HEK293 (cell line): ENCODE results near the gene DYNC1LI1.

ENCODE experiments used
- CTCF ChIA-PET: fragments of 350-600 bp; formaldehyde crosslinking; extraction: SDS; loops from one replicate; lab custom pipeline; 2021; ENCODE audit warnings: antibody characterized with exemption; lab: Yijun Ruan, JAX
- POLR2A ChIA-PET: fragments of 300-600 bp; formaldehyde crosslinking; extraction: SDS; loops from one replicate; lab custom pipeline; 2020; ENCODE audit warnings: antibody characterized with exemption, inconsistent platforms; lab: Yijun Ruan, JAX
- H3K27ac ChIP-seq: fragments of 200-500 bp; sonication (Bioruptor generic); 2 replicates; pipeline ENCODE4 v1.5.1; 2014; ENCODE audit warnings: low read depth, low read length, control low read depth, inconsistent platforms; ENCODE audit errors: extremely low read depth
- H3K36me3 ChIP-seq, 2 experiments: fragments of 200-500 bp in 1 of 2; sonication (Bioruptor generic) in 1 of 2; 1 replicate in 1 of 2; 2 replicates in 1 of 2; pipeline ENCODE4 v1.5.1; 2014 to 2017; ENCODE audit warnings: inconsistent platforms in 2 of 2, low read length in 2 of 2; ENCODE audit not compliant: control insufficient read depth in 2 of 2, insufficient read depth in 1 of 2
- H3K4me1 ChIP-seq: fragments of 200-500 bp; sonication (Bioruptor generic); 2 replicates; pipeline ENCODE4 v1.5.1; 2014; ENCODE audit warnings: mild to moderate bottlenecking, low read length, inconsistent platforms; ENCODE audit not compliant: control insufficient read depth, insufficient read depth
- H3K4me3 ChIP-seq: 2 replicates; pipeline ENCODE4 v1.5.1; 2011; ENCODE audit warnings: low read depth, mild to moderate bottlenecking, control low read depth, low read length, moderate library complexity
- H3K9me3 ChIP-seq: fragments of 200-500 bp; sonication (Bioruptor generic); 2 replicates; pipeline ENCODE4 v1.5.1; 2014; ENCODE audit warnings: low read depth, low read length, inconsistent platforms; ENCODE audit not compliant: control insufficient read depth, insufficient read depth
- BCL11A ChIP-seq: fragments of 450-650 bp; formaldehyde crosslinking; IDR thresholded peaks from 2 replicates; pipeline ENCODE4 v1.5.1; 2016; ENCODE audit warnings: low read depth, missing biosample characterization, missing genetic modification characterization
- GLI2 ChIP-seq: fragments of 450-650 bp; formaldehyde crosslinking; IDR thresholded peaks from 2 replicates; pipeline ENCODE4; 2017; ENCODE audit warnings: missing biosample characterization, missing genetic modification characterization, low read depth, borderline replicate concordance
- HOXA7 ChIP-seq: sonication (generic); formaldehyde crosslinking; IDR thresholded peaks from 2 replicates; pipeline ENCODE4 v1.8.1; 2022; ENCODE audit warnings: missing genetic modification reagents, borderline replicate concordance
- INSM2 ChIP-seq: fragments of 450-650 bp; formaldehyde crosslinking; IDR thresholded peaks from 2 replicates; pipeline ENCODE4 v1.5.1; 2016; ENCODE audit warnings: missing biosample characterization, missing genetic modification characterization
- MYNN ChIP-seq: fragments of 450-650 bp; formaldehyde crosslinking; IDR thresholded peaks from 2 replicates; pipeline ENCODE4 v1.5.1; 2016; ENCODE audit warnings: missing biosample characterization, missing genetic modification characterization, borderline replicate concordance
- PRDM6 ChIP-seq: fragments of 450-650 bp; formaldehyde crosslinking; IDR thresholded peaks from 2 replicates; pipeline ENCODE4 v1.5.1; 2017; ENCODE audit warnings: missing biosample characterization, missing genetic modification characterization
- RBAK ChIP-seq: fragments of 450-650 bp; formaldehyde crosslinking; IDR thresholded peaks from 2 replicates; pipeline ENCODE4 v1.5.1; 2016; ENCODE audit warnings: missing biosample characterization, missing genetic modification characterization
- SCRT1 ChIP-seq: fragments of 450-650 bp; formaldehyde crosslinking; IDR thresholded peaks from 2 replicates; pipeline ENCODE4 v1.5.1; 2016; ENCODE audit warnings: missing biosample characterization, missing genetic modification characterization, borderline replicate concordance
- SP2 ChIP-seq: fragments of 450-650 bp; formaldehyde crosslinking; IDR thresholded peaks from 2 replicates; pipeline ENCODE4 v1.5.1; 2016; ENCODE audit warnings: missing biosample characterization, missing genetic modification characterization
- ZNF10 ChIP-seq: fragments of 450-650 bp; formaldehyde crosslinking; IDR thresholded peaks from 2 replicates; pipeline ENCODE4 v1.5.1; 2017; ENCODE audit warnings: missing biosample characterization, missing genetic modification characterization
- ZNF140 ChIP-seq: fragments of 450-650 bp; formaldehyde crosslinking; IDR thresholded peaks from 2 replicates; pipeline ENCODE4 v1.5.1; 2016; ENCODE audit warnings: missing biosample characterization, missing genetic modification characterization
- ZNF174 ChIP-seq: fragments of 450-650 bp; formaldehyde crosslinking; IDR thresholded peaks from 2 replicates; pipeline ENCODE4 v1.5.0; 2017; ENCODE audit warnings: missing biosample characterization, mild to moderate bottlenecking, missing genetic modification characterization
- ZNF24 ChIP-seq: fragments of 450-650 bp; formaldehyde crosslinking; IDR thresholded peaks from 2 replicates; pipeline ENCODE4 v1.5.1; 2016; ENCODE audit warnings: missing biosample characterization, missing genetic modification characterization
- ZNF274 ChIP-seq, 2 experiments: fragments of 200-500 bp in 1 of 2; fragments of 450-650 bp in 1 of 2; sonication (Bioruptor generic) in 1 of 2; formaldehyde crosslinking in 1 of 2; IDR thresholded peaks; 2 replicates each; pipeline versions ENCODE4 v1.5.1 to v1.6.1; 2014 to 2016; ENCODE audit warnings: borderline replicate concordance in 1 of 2, inconsistent platforms in 1 of 2, low read length in 1 of 2, missing biosample characterization in 1 of 2, missing genetic modification characterization in 1 of 2
- ZNF292 ChIP-seq: fragments of 450-650 bp; formaldehyde crosslinking; IDR thresholded peaks from 2 replicates; pipeline ENCODE4 v1.5.1; 2016; ENCODE audit warnings: low read depth, missing biosample characterization, missing genetic modification characterization, borderline replicate concordance
- ZNF324 ChIP-seq: fragments of 450-650 bp; formaldehyde crosslinking; IDR thresholded peaks from 2 replicates; pipeline ENCODE4 v1.5.1; 2016; ENCODE audit warnings: missing biosample characterization, missing genetic modification characterization
- ZNF362 ChIP-seq: fragments of 450-650 bp; formaldehyde crosslinking; IDR thresholded peaks from 2 replicates; pipeline ENCODE4 v1.5.1; 2016; ENCODE audit warnings: missing biosample characterization, missing genetic modification characterization
- ZNF423 ChIP-seq: fragments of 450-650 bp; formaldehyde crosslinking; IDR thresholded peaks from 2 replicates; pipeline ENCODE4 v1.5.1; 2016; ENCODE audit warnings: missing biosample characterization, missing genetic modification characterization
- ZNF585B ChIP-seq: fragments of 450-650 bp; formaldehyde crosslinking; IDR thresholded peaks from 2 replicates; pipeline ENCODE4 v1.5.1; 2016; ENCODE audit warnings: missing biosample characterization, missing genetic modification characterization
- ZNF629 ChIP-seq: fragments of 450-650 bp; formaldehyde crosslinking; IDR thresholded peaks from 2 replicates; pipeline ENCODE4 v1.5.1; 2017; ENCODE audit warnings: missing biosample characterization, missing genetic modification characterization
- ZNF658 ChIP-seq: fragments of 450-650 bp; formaldehyde crosslinking; IDR thresholded peaks from 2 replicates; pipeline ENCODE4; 2016; ENCODE audit warnings: missing biosample characterization, missing genetic modification characterization
- ZNF660 ChIP-seq: fragments of 450-650 bp; IDR thresholded peaks from 2 replicates; pipeline ENCODE4 v1.5.1; 2018; ENCODE audit warnings: missing biosample characterization, mild to moderate bottlenecking, missing genetic modification characterization
- ZNF677 ChIP-seq: fragments of 450-650 bp; IDR thresholded peaks from 2 replicates; pipeline ENCODE4 v1.5.0; 2018; ENCODE audit warnings: missing biosample characterization, mild to moderate bottlenecking, missing genetic modification characterization, moderate library complexity
- ZNF707 ChIP-seq: fragments of 450-650 bp; formaldehyde crosslinking; IDR thresholded peaks from 2 replicates; pipeline ENCODE4 v1.5.1; 2016; ENCODE audit warnings: missing biosample characterization, missing genetic modification characterization

The DYNC1LI1 gene

GRCh38 chr3:32569540-32570420 is 878 bp downstream of the DYNC1LI1 start (continued):
- TF ChIP-seq ZNF362 (tag by site-specific recombination) = no peak
- TF ChIP-seq ZNF423 (tag by site-specific recombination) = no peak
- no peak for TF ChIP-seq PRDM6 (tag by site-specific recombination)
- TF ChIP-seq ZNF658 (tag by site-specific recombination) = no peak
- no peak for TF ChIP-seq MYNN
- TF ChIP-seq ZNF140 (tag by site-specific recombination) = no peak
- TF ChIP-seq ZNF274 (IDR thresholded peaks at IDR 0.05; ENCODE audit: low read length) = no peak
- no peak for TF ChIP-seq ZNF274 (tag by site-specific recombination; IDR thresholded peaks at IDR 0.05; ENCODE audit: borderline replicate concordance)

GRCh38 chr3:32568953-32569352 is 1.7 kb downstream of the DYNC1LI1 start:
- TF ChIP-seq ZNF324 (tag by site-specific recombination) (no peak), ZNF174 (tag by site-specific recombination) (no peak), ZNF707 (no peak), SCRT1 (tag by site-specific recombination) (no peak), ZNF10 (tag by site-specific recombination) (no peak), ZNF292 (tag by site-specific recombination) (no peak), PRDM6 (tag by site-specific recombination) (no peak), HOXA7 (CRISPR knock-in tag) (no peak), BCL11A (tag by site-specific recombination) (no peak), ZNF677 (no peak), RBAK (tag by site-specific recombination) (no peak), SP2 (no peak), ZNF660 (tag by site-specific recombination) (no peak), ZNF629 (tag by site-specific recombination) (no peak), ZNF24 (tag by site-specific recombination) (no peak), ZNF423 (tag by site-specific recombination) (no peak), INSM2 (tag by site-specific recombination) (no peak), MYNN (no peak), ZNF585B (tag by site-specific recombination) (no peak), GLI2 (tag by site-specific recombination) (no peak)
- Histone ChIP-seq H3K4me1 (no peaks in the 10 kb centered on the region), H3K4me3 (peak overlapping the region; percentile 99), H3K36me3 (peaks cover 0 to 16% of the 10 kb centered on the region in 2 experiments; a peak in 2 of 3 replicates), H3K9me3 (no peaks in the 10 kb centered on the region), H3K27ac (no peak overlapping the region)
- ChIA-PET CTCF (interaction anchor here (1.2 kb wide), 1 partner anchor 59 kb away, joined by 3 read pairs; no protein-coding TSS in a partner anchor), POLR2A (no interaction called here)
